ENCODE data around the gene WLS.

WLS gene

GRCh38 chr1:68141071-68142021 lies 91.0 kb downstream of the WLS start:
- peak in 4 of 56 donors; percentile 5 to 29 (median 14) for DNase-seq

- no peak for DNase-seq
Measured at GRCh38 chr1:68140536-68140935, 91.8 kb downstream of the WLS start.

- no peak for DNase-seq
Measured at GRCh38 chr1:68136187-68136586, 96.1 kb downstream of the WLS start.

GRCh38 chr1:68132426-68133130 lies 99.7 kb downstream of the WLS start:
- DNase-seq = no peak

- no peak for DNase-seq
Measured at GRCh38 chr1:68131261-68131660, 101.1 kb downstream of the WLS start.

- no peak for DNase-seq
Measured at GRCh38 chr1:68129536-68130250, 102.6 kb downstream of the WLS start.

GRCh38 chr1:68128820-68129219 lies 103.5 kb downstream of the WLS start:
- DNase-seq = no peak

- no peak for DNase-seq
Measured at GRCh38 chr1:68128157-68128556, 104.2 kb downstream of the WLS start.

GRCh38 chr1:68121536-68121935 lies 110.8 kb downstream of the WLS start:
- DNase-seq = no peak

- peak in 20 of 56 donors; percentile 9 to 81 (median 26) for DNase-seq
Measured at GRCh38 chr1:68120136-68120791, 112.1 kb downstream of the WLS start.

- no peak for DNase-seq
Measured at GRCh38 chr1:68119445-68119844, 112.9 kb downstream of the WLS start.

- DNase-seq = no peak
Measured at GRCh38 chr1:68117416-68117815, 114.9 kb downstream of the WLS start.

- peak in 27 of 56 donors; percentile 5 to 73 (median 33) for DNase-seq
Measured at GRCh38 chr1:68116643-68117235, 115.6 kb downstream of the WLS start.

- no peak for DNase-seq
Measured at GRCh38 chr1:68115308-68115707, 117.0 kb downstream of the WLS start.

GRCh38 chr1:68113966-68114365 lies 118.4 kb downstream of the WLS start:
- no peak for DNase-seq

- peak in 40 of 56 donors; percentile 11 to 80 (median 42) for DNase-seq
Measured at GRCh38 chr1:68112835-68113243, 119.5 kb downstream of the WLS start.

- peak in 51 of 56 donors; percentile 11 to 91 (median 61) for DNase-seq
Measured at GRCh38 chr1:68111519-68112436, 120.5 kb downstream of the WLS start.

GRCh38 chr1:68107771-68108170 lies 124.6 kb downstream of the WLS start:
- DNase-seq = peak in 4 of 56 donors; percentile 4 to 66 (median 46)

GRCh38 chr1:68103884-68104554 lies 128.3 kb downstream of the WLS start:
- DNase-seq = peak in 4 of 56 donors; percentile 9 to 56 (median 20)
